Fibroblast of lung (primary cell): Measurements from ENCODE around the gene FAM187B. TPM values are rescaled to one million over a fixed set of nuclear protein-coding genes. Genes with fewer than 3 reads are reported as not detected.

Experiments
- DNase-seq, 2 donors: peaks; one replicate each; pipeline versions ENCODE4 v3.0.0 to v3.0.0-alpha.2; 2010; ENCODE audit warnings: low read depth in 2 of 2
- H2AFZ ChIP-seq: 2 replicates; pipeline ENCODE4 v1.5.1; 2012; ENCODE audit warnings: low read length, control low read depth, inconsistent platforms
- H3K27ac ChIP-seq: 2 replicates; pipeline ENCODE4 v1.5.1; 2011; ENCODE audit warnings: low read length, control low read depth; ENCODE audit not compliant: insufficient read depth
- H3K27me3 ChIP-seq: 2 replicates; pipeline ENCODE4 v1.5.1; 2011; ENCODE audit warnings: mild to moderate bottlenecking, low read length; ENCODE audit not compliant: control insufficient read depth, insufficient read depth
- H3K36me3 ChIP-seq: 2 replicates; pipeline ENCODE4 v1.5.1; 2011; ENCODE audit warnings: low read length; ENCODE audit not compliant: control insufficient read depth, insufficient read depth
- H3K4me1 ChIP-seq: 2 replicates; pipeline ENCODE4 v1.5.1; 2011; ENCODE audit warnings: low read length; ENCODE audit not compliant: control insufficient read depth, insufficient read depth; ENCODE audit errors: extremely low read depth
- H3K4me2 ChIP-seq: 2 replicates; pipeline ENCODE4 v1.5.1; 2011; ENCODE audit warnings: low read length, control low read depth; ENCODE audit not compliant: insufficient read depth; ENCODE audit errors: extremely low read depth
- H3K4me3 ChIP-seq, 4 experiments: fragments of 200-600 bp in 1 of 4; sonication (generic) in 1 of 4; replicated peaks in 1 of 4; 2 replicates each; pipeline ENCODE4 v1.5.1; 2011 to 2016; ENCODE audit warnings: low read length in 4 of 4, low read depth in 3 of 4, mild to moderate bottlenecking in 3 of 4, control low read depth in 2 of 4, inconsistent platforms in 1 of 4, mixed read lengths in 1 of 4; ENCODE audit not compliant: insufficient read depth in 1 of 4; ENCODE audit errors: control extremely low read depth in 1 of 4
- H3K79me2 ChIP-seq: 2 replicates; pipeline ENCODE4 v1.5.1; 2012; ENCODE audit warnings: mild to moderate bottlenecking, low read length, inconsistent platforms; ENCODE audit not compliant: control insufficient read depth, insufficient read depth
- H3K9ac ChIP-seq: 2 replicates; pipeline ENCODE4 v1.5.1; 2011; ENCODE audit warnings: mild to moderate bottlenecking, low read length, control low read depth; ENCODE audit not compliant: insufficient read depth
- H3K9me3 ChIP-seq: 2 replicates; pipeline ENCODE4 v1.5.1; 2012; ENCODE audit warnings: low read depth, low read length; ENCODE audit not compliant: control insufficient read depth, insufficient read depth
- H4K20me1 ChIP-seq: 2 replicates; pipeline ENCODE4 v1.5.1; 2011; ENCODE audit warnings: low read length; ENCODE audit not compliant: control insufficient read depth, insufficient read depth; ENCODE audit errors: extremely low read depth
- CTCF ChIP-seq, 2 donors: IDR thresholded peaks in 1 of 2; conservative IDR thresholded peaks in 1 of 2; 1 replicate in 1 of 2; 2 replicates in 1 of 2; pipeline ENCODE4 v1.5.1; 2011 to 2012; ENCODE audit warnings: low read length in 2 of 2, control low read depth in 1 of 2, inconsistent platforms in 1 of 2, low read depth in 1 of 2, mild to moderate bottlenecking in 1 of 2
- EZH2 ChIP-seq: IDR thresholded peaks from 2 replicates; pipeline ENCODE4 v1.5.1; 2012; ENCODE audit warnings: low read length, control low read depth, mild to moderate bottlenecking; ENCODE audit errors: missing control alignments
- polyA plus RNA-seq, 2 donors: library from polyadenylated mRNA; depleted of rRNA in 1 of 2; stranded (reverse) in 1 of 2; unstranded in 1 of 2; fragments of >200 nt; gene quantifications; 2 replicates each; pipeline ENCODE4 v1.2.1, GENCODE V29; 2011 to 2012; ENCODE audit warnings: missing spikeins in 1 of 2
- total RNA-seq: library from RNA; depleted of rRNA; stranded (reverse); fragments of >200 nt; gene quantifications from 2 replicates; pipeline ENCODE4 v1.2.1, GENCODE V29; 2014

The FAM187B gene
- total and polyA plus RNA-seq, 2 donors (not counting 1 experiment from before 2014, with no cell fraction given) = not detected

- H3K27me3 ChIP-seq = peaks cover 23% of the 10 kb centered on the region
- H3K27ac ChIP-seq = no peak overlapping the region
- TF ChIP-seq EZH2 (no peak), CTCF (conservative IDR thresholded peaks at IDR 0.05 in 1 of 2, IDR thresholded peaks at IDR 0.05 in 1 of 2; ENCODE audit: low read depth in 1 of 2, low read length in 2 of 2) (no peak)
- H3K36me3 ChIP-seq = no peaks in the 10 kb centered on the region
- no peak overlapping the region for H3K4me2 ChIP-seq
- H4K20me1 ChIP-seq = no peaks in the 10 kb centered on the region
- H3K4me3 ChIP-seq = no peak overlapping the region
- no peak overlapping the region for H3K9ac ChIP-seq
- H3K4me1 ChIP-seq = no peaks in the 10 kb centered on the region
- H3K9me3 ChIP-seq = no peaks in the 10 kb centered on the region
- H3K79me2 ChIP-seq = no peaks in the 10 kb centered on the region
- no peak for DNase-seq
- H2AFZ ChIP-seq = no peak overlapping the region
Measured at GRCh38 chr19:35249146-35249847, 20.8 kb upstream of the FAM187B start.

- H3K9ac ChIP-seq = no peak within 1 kb of the TSS
- DNase-seq = no peak
- H3K27ac ChIP-seq = no peak within 1 kb of the TSS
- H3K4me3 ChIP-seq = no peak within 1 kb of the TSS
- H3K27me3 ChIP-seq = peaks cover 23% of the 10 kb centered on the region
- no peak within 1 kb of the TSS for H3K4me2 ChIP-seq
- H3K4me1 ChIP-seq = no peaks in the 10 kb centered on the region
- H2AFZ ChIP-seq = no peak within 1 kb of the TSS
- no peaks in the 10 kb centered on the region for H3K79me2 ChIP-seq
- TF ChIP-seq CTCF (conservative IDR thresholded peaks at IDR 0.05 in 1 of 2, IDR thresholded peaks at IDR 0.05 in 1 of 2; ENCODE audit: low read depth in 1 of 2, low read length in 2 of 2) (no peak), EZH2 (peak; percentile 70)
- H4K20me1 ChIP-seq = no peaks in the 10 kb centered on the region
- H3K9me3 ChIP-seq = no peaks in the 10 kb centered on the region
- no peaks in the 10 kb centered on the region for H3K36me3 ChIP-seq
Measured at GRCh38 chr19:35248310-35249145, 20.0 kb upstream of the FAM187B start, which contains the start of gene LSR. TSS of gene LSR (plus strand) at chr19:35249002. CDS start at chr19:35249023, 21 bp downstream.

GRCh38 chr19:35247526-35248309, 19.2 kb upstream of the FAM187B start:
- H3K9ac ChIP-seq = no peak overlapping the region
- no peaks in the 10 kb centered on the region for H3K9me3 ChIP-seq
- H3K27me3 ChIP-seq = peaks cover 23% of the 10 kb centered on the region
- H3K4me1 ChIP-seq = no peaks in the 10 kb centered on the region
- no peak for DNase-seq
- no peak overlapping the region for H2AFZ ChIP-seq
- H3K4me2 ChIP-seq = no peak overlapping the region
- H3K27ac ChIP-seq = no peak overlapping the region
- no peaks in the 10 kb centered on the region for H3K36me3 ChIP-seq
- H3K4me3 ChIP-seq = no peak overlapping the region
- no peaks in the 10 kb centered on the region for H4K20me1 ChIP-seq
- no peak for TF ChIP-seq EZH2
- no peak for TF ChIP-seq CTCF (conservative IDR thresholded peaks at IDR 0.05 in 1 of 2, IDR thresholded peaks at IDR 0.05 in 1 of 2; ENCODE audit: low read depth in 1 of 2, low read length in 2 of 2)
- no peaks in the 10 kb centered on the region for H3K79me2 ChIP-seq
